ENCODE data around the gene SPATS2.

GRCh38 chr12:49338830-49339463, 28.3 kb upstream of the SPATS2 start:
- TF ChIP-seq CTCF (IDR thresholded peaks at IDR 0.05) (no peak), EP300 (IDR thresholded peaks at IDR 0.05; ENCODE audit: low read depth) (no peak), POLR2AphosphoS5 (IDR thresholded peaks at IDR 0.05) (no peak), POLR2A (IDR thresholded peaks at IDR 0.05) (no peak)

Data from transverse colon (tissue), 4 donors.